Measurements from ENCODE around the gene TRPM3. TPM values are rescaled to one million over a fixed set of nuclear protein-coding genes. Genes with fewer than 3 reads are reported as not detected.

The TRPM3 gene
- total and polyA plus RNA-seq, 9 of the 15 experiments (the other 6 are each of a cell fraction or from before 2014, with no cell fraction given), result 0.04 TPM; not detected in 8

DNA sequence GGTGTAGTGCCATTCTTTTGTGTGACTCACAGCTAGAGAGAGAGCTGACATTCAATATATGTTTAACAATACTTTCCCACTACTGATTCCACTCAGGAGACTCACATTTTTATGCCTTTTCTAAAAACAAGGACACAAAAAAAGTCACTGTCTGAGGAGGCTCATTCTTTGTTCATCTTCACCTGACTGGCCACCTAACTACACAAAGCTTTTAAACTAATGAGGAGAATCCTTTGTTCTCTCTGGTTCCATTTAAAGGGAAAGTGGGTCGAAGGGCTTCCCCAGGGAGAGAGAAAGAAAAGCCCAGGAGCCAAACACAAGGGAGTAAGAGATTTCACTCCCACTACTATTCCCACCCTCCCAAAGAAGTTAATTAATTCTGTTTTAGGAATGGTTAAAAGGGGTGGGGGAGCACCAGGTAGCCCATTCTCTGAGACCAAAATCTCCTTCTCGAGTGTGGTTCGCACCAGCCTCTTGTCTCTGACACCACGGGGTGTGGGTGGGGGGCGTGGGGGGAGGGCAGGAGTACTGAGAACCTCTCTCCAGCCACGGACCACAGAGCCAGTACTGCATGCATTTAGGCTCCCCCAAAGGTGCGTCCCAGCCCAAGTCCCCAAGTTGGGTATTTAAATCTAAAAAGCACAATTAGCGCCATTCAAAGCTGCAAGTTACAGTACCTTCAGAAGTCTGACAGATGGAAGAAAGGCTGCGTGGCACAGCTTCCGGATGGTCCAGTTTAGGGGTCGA, 747 bp downstream of the TRPM3 start:
- H3K9me1 ChIP-seq (ENCODE audit: control insufficient read depth, insufficient read depth, low read length), result no peaks in the 10 kb centered on the region
- H3K4me1 ChIP-seq (replicated peaks in 1 of 2; ENCODE audit: control insufficient read depth in 2 of 2, insufficient read depth in 2 of 2, low read length in 2 of 2), result no peaks in the 10 kb centered on the region
- H3K27ac ChIP-seq (ENCODE audit: extremely low read depth, low read depth, low read length), result no peak overlapping the region
- no peaks in the 10 kb centered on the region for H3K79me2 ChIP-seq (ENCODE audit: control insufficient read depth, insufficient read depth, low read length)
- ChIA-PET POLR2A (no interaction called here), CTCF (ENCODE audit: low intra/inter-chr PET ratio) (no interaction called here)
- WGBS (ENCODE audit: insufficient coverage, low coverage, missing lambda C conversion rate), result 0% methylated on average over 1 of the region's 11 CpGs
- H3K9me3 ChIP-seq (replicated peaks; ENCODE audit: control insufficient read depth, insufficient read depth, low read depth, low read length), result no peaks in the 10 kb centered on the region
- H4K20me1 ChIP-seq (replicated peaks; ENCODE audit: control insufficient read depth, insufficient read depth, low read length), result no peaks in the 10 kb centered on the region
- H2AFZ ChIP-seq (ENCODE audit: low read depth, low read length), result no peak overlapping the region
- intact Hi-C loops (cut with micrococcal nuclease), result no loop called here
- DNase-seq (ENCODE audit: extremely low read depth in 1 of 4, low spot score in 3 of 4), result no peak
- no peak for TF ChIP-seq ZNF79 (CRISPR knock-in tag; IDR thresholded peaks at IDR 0.05; ENCODE audit: low read depth)
- no peak for ATAC-seq
- H3K4me2 ChIP-seq (ENCODE audit: insufficient read depth, low read length), result no peak overlapping the region
- H3K27me3 ChIP-seq (ENCODE audit: control insufficient read depth in 2 of 2, insufficient read depth in 2 of 2, low read length in 2 of 2), result peaks cover 0 to 5% of the 10 kb centered on the region in 2 experiments; a peak in 1 of 5 replicates
- no peak for FAIRE-seq
- in situ Hi-C loops (cut with MboI), result no loop called here
- no TSS peak for BruUV-seq (replicated peaks)
- H3K36me3 ChIP-seq (ENCODE audit: control insufficient read depth, insufficient read depth, low read length), result no peaks in the 10 kb centered on the region
- H3K9ac ChIP-seq (ENCODE audit: insufficient read depth in 1 of 2, low read depth in 2 of 2, low read length in 2 of 2), result no peak overlapping the region
- no peak overlapping the region for H3K4me3 ChIP-seq

DNA sequence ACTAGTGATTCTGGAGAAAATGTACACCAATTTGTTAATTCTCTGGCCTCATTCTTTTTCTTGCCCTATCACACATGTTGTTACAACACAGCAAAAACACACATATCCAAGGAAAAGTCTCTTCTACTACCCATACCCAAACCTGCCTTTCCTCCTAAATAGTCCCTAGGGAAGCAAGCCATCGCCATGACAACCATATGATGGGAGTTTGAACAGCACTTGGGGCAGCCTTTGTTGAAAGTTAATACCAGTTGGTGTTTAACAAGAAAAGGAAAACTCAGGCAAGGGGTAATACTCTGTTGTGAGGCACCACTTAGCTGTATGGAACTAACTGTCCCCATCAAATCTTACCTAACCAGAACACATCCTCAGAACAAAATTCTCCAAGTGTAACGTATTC, 1.7 kb downstream of the TRPM3 start:
- TF ChIP-seq RBM17 (IDR thresholded peaks at IDR 0.05; ENCODE audit: borderline replicate concordance, low read depth, low read length), result no peak
- Histone ChIP-seq H3K4me2 (ENCODE audit: insufficient read depth, low read length) (no peak overlapping the region), H3K4me3 (no peak overlapping the region), H3K27ac (ENCODE audit: extremely low read depth, low read depth, low read length) (no peak overlapping the region), H3K9ac (ENCODE audit: insufficient read depth in 1 of 2, low read depth in 2 of 2, low read length in 2 of 2) (no peak overlapping the region), H3K27me3 (ENCODE audit: control insufficient read depth in 2 of 2, insufficient read depth in 2 of 2, low read length in 2 of 2) (peaks cover 0 to 5% of the 10 kb centered on the region in 2 experiments; a peak in 1 of 5 replicates), H4K20me1 (replicated peaks; ENCODE audit: control insufficient read depth, insufficient read depth, low read length) (no peaks in the 10 kb centered on the region), H3K9me1 (ENCODE audit: control insufficient read depth, insufficient read depth, low read length) (no peaks in the 10 kb centered on the region), H3K4me1 (replicated peaks in 1 of 2; ENCODE audit: control insufficient read depth in 2 of 2, insufficient read depth in 2 of 2, low read length in 2 of 2) (no peaks in the 10 kb centered on the region), H3K9me3 (replicated peaks; ENCODE audit: control insufficient read depth, insufficient read depth, low read depth, low read length) (no peaks in the 10 kb centered on the region), H2AFZ (ENCODE audit: low read depth, low read length) (no peak overlapping the region), H3K79me2 (ENCODE audit: control insufficient read depth, insufficient read depth, low read length) (no peaks in the 10 kb centered on the region), H3K36me3 (ENCODE audit: control insufficient read depth, insufficient read depth, low read length) (no peaks in the 10 kb centered on the region)
- ChIA-PET CTCF (ENCODE audit: low intra/inter-chr PET ratio) (no interaction called here), POLR2A (no interaction called here)
- no peak for FAIRE-seq
- BruUV-seq (replicated peaks), result no TSS peak
- no peak for ATAC-seq
- intact Hi-C loops (cut with micrococcal nuclease), result no loop called here
- no peak for DNase-seq (ENCODE audit: extremely low read depth in 1 of 4, low spot score in 3 of 4)
- WGBS (ENCODE audit: insufficient coverage, low coverage, missing lambda C conversion rate), result 0% methylated on average over 2 of the region's 2 CpGs
- in situ Hi-C loops (cut with MboI), result no loop called here

Measured in K562 (cell line).